H1 (cell line): ENCODE data around the gene USP24. TPM values are rescaled to one million over a fixed set of nuclear protein-coding genes. Genes with fewer than 3 reads are reported as not detected.

Source experiments
- CTCF ChIA-PET: fragments of 300-600 bp; sonication (Branson Sonifier 250); formaldehyde crosslinking; loops from one replicate; lab custom pipeline; 2021; ENCODE audit not compliant: partially characterized antibody; lab: Charles Lee
- POLR2A ChIA-PET: fragments of 300-600 bp; sonication (Branson Sonifier 250); formaldehyde crosslinking; loops from one replicate; lab custom pipeline; 2021; ENCODE audit warnings: inconsistent platforms; ENCODE audit not compliant: partially characterized antibody; lab: Charles Lee
- DNase-seq, 2 experiments: peaks; one replicate each; pipeline versions ENCODE4 v3.0.0 to v3.0.0-alpha.2; 2010 to 2022; ENCODE audit warnings: low spot score in 2 of 2, low read depth in 1 of 2, mixed read lengths in 1 of 2
- FAIRE-seq: peaks from 2 replicates; lab custom pipeline; 2011; peaks lifted over from hg19 to GRCh38; lab: Jason Lieb, UNC
- H2AFZ ChIP-seq: 2 replicates; pipeline ENCODE4 v1.8.1; 2012; ENCODE audit warnings: low read length, inconsistent platforms
- H2AK5ac ChIP-seq: 2 replicates; pipeline ENCODE4 v1.6.1; 2013; ENCODE audit warnings: low read depth, low read length
- H2BK120ac ChIP-seq: replicated peaks from 2 replicates; pipeline ENCODE3; 2013; ENCODE audit warnings: low read depth, low read length, inconsistent platforms
- H2BK12ac ChIP-seq: 2 replicates; pipeline ENCODE4 v1.6.1; 2013; ENCODE audit warnings: low read depth, low read length
- H2BK15ac ChIP-seq: 2 replicates; pipeline ENCODE4 v1.6.1; 2013; ENCODE audit warnings: low read length
- H2BK20ac ChIP-seq: 2 replicates; pipeline ENCODE4 v1.6.1; 2013; ENCODE audit warnings: low read length
- H2BK5ac ChIP-seq: 2 replicates; pipeline ENCODE4 v1.6.1; 2013; ENCODE audit warnings: low read depth, low read length
- H3K14ac ChIP-seq: 2 replicates; pipeline ENCODE4 v1.6.1; 2013; ENCODE audit warnings: inconsistent platforms; ENCODE audit not compliant: insufficient read length
- H3K18ac ChIP-seq: 2 replicates; pipeline ENCODE4 v1.6.1; 2013; ENCODE audit warnings: low read length; ENCODE audit errors: extremely low read depth
- H3K23ac ChIP-seq: 2 replicates; pipeline ENCODE4 v1.6.1; 2013; ENCODE audit warnings: inconsistent platforms; ENCODE audit not compliant: insufficient read length
- H3K23me2 ChIP-seq: 2 replicates; pipeline ENCODE4 v1.6.1; 2013; ENCODE audit warnings: low read depth, low read length
- H3K27ac ChIP-seq: 2 replicates; pipeline ENCODE4 v1.6.1; 2011; ENCODE audit warnings: low read depth, low read length, inconsistent platforms
- H3K27me3 ChIP-seq, 4 experiments: replicated peaks in 1 of 4; 1 replicate in 1 of 4; 2 replicates in 3 of 4; pipeline versions ENCODE4 v1.6.1 to v1.8.1; 2011 to 2013; ENCODE audit warnings: low read length in 3 of 4, mild to moderate bottlenecking in 3 of 4, inconsistent platforms in 2 of 4, mixed read lengths in 2 of 4, moderate library complexity in 1 of 4; ENCODE audit not compliant: control insufficient read depth in 3 of 4, insufficient read depth in 3 of 4; ENCODE audit errors: extremely low read depth in 1 of 4
- H3K36me3 ChIP-seq, 4 experiments: 2 replicates each; pipeline versions ENCODE4 v1.6.1 to v1.8.1; 2011 to 2013; ENCODE audit warnings: mild to moderate bottlenecking in 4 of 4, low read length in 3 of 4, moderate library complexity in 2 of 4, control low read depth in 1 of 4, inconsistent platforms in 1 of 4; ENCODE audit not compliant: insufficient read depth in 4 of 4, control insufficient read depth in 2 of 4
- H3K4ac ChIP-seq: replicated peaks from 2 replicates; pipeline ENCODE3; 2013; ENCODE audit warnings: low read length, low read depth, mixed read lengths, inconsistent platforms; ENCODE audit not compliant: insufficient read length
- H3K4me1 ChIP-seq, 4 experiments: replicated peaks in 1 of 4; 1 replicate in 1 of 4; 2 replicates in 3 of 4; pipeline versions ENCODE4 v1.6.1 to v1.8.1; 2011 to 2013; ENCODE audit warnings: low read length in 3 of 4, inconsistent platforms in 2 of 4, mixed read lengths in 1 of 4; ENCODE audit not compliant: insufficient read depth in 4 of 4, control insufficient read depth in 3 of 4
- H3K4me2 ChIP-seq, 2 experiments: 2 replicates each; pipeline versions ENCODE4 v1.6.1 to v1.8.1; 2011 to 2013; ENCODE audit warnings: low read depth in 2 of 2, low read length in 2 of 2, control low read depth in 1 of 2, inconsistent platforms in 1 of 2, mild to moderate bottlenecking in 1 of 2; ENCODE audit not compliant: insufficient read depth in 1 of 2
- H3K4me3 ChIP-seq, 4 experiments: fragments of 200-600, 300-600 bp in 1 of 4; sonication (generic), shearing (Covaris generic), sonication (Bioruptor Twin) in 1 of 4; 2 replicates each; pipeline versions ENCODE4 v1.5.1 to v1.8.1; 2011 to 2016; ENCODE audit warnings: low read length in 4 of 4, low read depth in 3 of 4, control low read depth in 2 of 4, inconsistent platforms in 2 of 4, mild to moderate bottlenecking in 2 of 4, mixed read lengths in 1 of 4, moderate library complexity in 1 of 4; ENCODE audit not compliant: insufficient read depth in 2 of 4; ENCODE audit errors: extremely low read depth in 1 of 4
- H3K56ac ChIP-seq: replicated peaks from 2 replicates; pipeline ENCODE3; 2013; ENCODE audit warnings: low read depth, mild to moderate bottlenecking, mixed read lengths, low read length, inconsistent platforms; ENCODE audit not compliant: insufficient read length
- H3K79me1 ChIP-seq: 2 replicates; pipeline ENCODE4 v1.6.1; 2013; ENCODE audit warnings: low read depth, low read length, control low read depth
- H3K79me2 ChIP-seq, 2 experiments: 2 replicates each; pipeline versions ENCODE4 v1.6.1 to v1.8.1; 2012 to 2013; ENCODE audit warnings: low read length in 2 of 2, mild to moderate bottlenecking in 2 of 2, inconsistent platforms in 1 of 2; ENCODE audit not compliant: insufficient read depth in 2 of 2, control insufficient read depth in 1 of 2
- H3K9ac ChIP-seq, 4 experiments: replicated peaks in 1 of 4; 1 replicate in 1 of 4; 2 replicates in 3 of 4; pipeline versions ENCODE4 v1.6.1 to v1.8.1; 2011 to 2013; ENCODE audit warnings: low read depth in 3 of 4, low read length in 3 of 4, control low read depth in 2 of 4, mild to moderate bottlenecking in 2 of 4, moderate library complexity in 2 of 4, inconsistent platforms in 1 of 4; ENCODE audit errors: extremely low read depth in 1 of 4
- H3K9me3 ChIP-seq, 2 experiments: 2 replicates each; pipeline versions ENCODE4 v1.6.1 to v1.8.1; 2012 to 2013; ENCODE audit warnings: mild to moderate bottlenecking in 2 of 2, moderate library complexity in 2 of 2, control low read depth in 1 of 2, inconsistent platforms in 1 of 2, low read depth in 1 of 2, low read length in 1 of 2, mixed read lengths in 1 of 2; ENCODE audit not compliant: insufficient read depth in 2 of 2
- H4K20me1 ChIP-seq, 2 experiments: replicated peaks in 1 of 2; 2 replicates each; pipeline versions ENCODE3 to v1.8.1; 2011 to 2013; ENCODE audit warnings: inconsistent platforms in 2 of 2, low read length in 2 of 2, mild to moderate bottlenecking in 1 of 2; ENCODE audit not compliant: insufficient read depth in 2 of 2, control insufficient read depth in 1 of 2
- H4K5ac ChIP-seq: 2 replicates; pipeline ENCODE4 v1.6.1; 2013; ENCODE audit warnings: low read length, low read depth, mixed read lengths, inconsistent platforms; ENCODE audit not compliant: insufficient read length
- H4K8ac ChIP-seq: 2 replicates; pipeline ENCODE4 v1.8.0; 2013; ENCODE audit warnings: mild to moderate bottlenecking, moderate library complexity, low read length, inconsistent platforms; ENCODE audit not compliant: insufficient read depth; ENCODE audit errors: extremely low read depth
- H4K91ac ChIP-seq: replicated peaks from 2 replicates; pipeline ENCODE3; 2013; ENCODE audit warnings: low read length, mixed read lengths, inconsistent platforms; ENCODE audit not compliant: insufficient read length
- POU5F1 ChIP-seq: IDR thresholded peaks from 2 replicates; pipeline ENCODE4 v1.6.1; 2011; ENCODE audit warnings: low read depth, mild to moderate bottlenecking, low read length, moderate library complexity
- TBP ChIP-seq: IDR thresholded peaks from 2 replicates; pipeline ENCODE4 v1.6.1; 2011; ENCODE audit warnings: low read depth, low read length, improper control_type of control experiment
- TCF12 ChIP-seq: IDR thresholded peaks from 2 replicates; pipeline ENCODE4 v1.6.1; 2011; ENCODE audit warnings: low read depth, mild to moderate bottlenecking, low read length
- USF2 ChIP-seq: IDR thresholded peaks from 2 replicates; pipeline ENCODE4 v1.6.1; 2011; ENCODE audit warnings: low read length, improper control_type of control experiment
- WGBS, 2 experiments: shearing (Covaris generic) in 1 of 2; methylation state at CpG; one replicate each; pipeline versions ENCODE4 v1.1.6 to v1.1.7; 2013 to 2015; ENCODE audit warnings: low lambda C conversion rate in 2 of 2, mixed read lengths in 2 of 2, inconsistent platforms in 1 of 2, low coverage in 1 of 2, missing lambda C conversion rate in 1 of 2; ENCODE audit not compliant: insufficient replicate concordance in 2 of 2, insufficient coverage in 1 of 2, insufficient read length in 1 of 2; ENCODE audit errors: extremely low coverage in 1 of 2, missing lambda C conversion rate in 1 of 2; 5-methylcytosine and 5-hydroxymethylcytosine counted together
- polyA plus RNA-seq, 7 experiments: library from polyadenylated mRNA; depleted of rRNA in 3 of 7; stranded (reverse) in 5 of 7; unstranded in 2 of 7; fragments of >200 nt in 5 of 7; fragments of 200-250 nt in 2 of 7; gene quantifications; 1 replicate in 5 of 7; 2 replicates in 1 of 7; 4 replicates in 1 of 7; pipeline versions ENCODE4 v1.2.1 to v1.2.3, GENCODE V29; 2011 to 2013; ENCODE audit warnings: missing spikeins in 2 of 7, mixed read lengths in 2 of 7
- total RNA-seq: library from RNA; stranded (reverse); fragmentation: NEBNext Ultra II Directional; extraction: Animal tissue kit (Norgen Biotek cat#: 25700); gene quantifications from 2 replicates; pipeline ENCODE4 v1.2.1, GENCODE V29; 2021

USP24 gene
- total and polyA plus RNA-seq, 2 of the 8 experiments (the other 6 are each of a cell fraction or from before 2014, with no cell fraction given): 11.1 to 34.6 TPM

DNA sequence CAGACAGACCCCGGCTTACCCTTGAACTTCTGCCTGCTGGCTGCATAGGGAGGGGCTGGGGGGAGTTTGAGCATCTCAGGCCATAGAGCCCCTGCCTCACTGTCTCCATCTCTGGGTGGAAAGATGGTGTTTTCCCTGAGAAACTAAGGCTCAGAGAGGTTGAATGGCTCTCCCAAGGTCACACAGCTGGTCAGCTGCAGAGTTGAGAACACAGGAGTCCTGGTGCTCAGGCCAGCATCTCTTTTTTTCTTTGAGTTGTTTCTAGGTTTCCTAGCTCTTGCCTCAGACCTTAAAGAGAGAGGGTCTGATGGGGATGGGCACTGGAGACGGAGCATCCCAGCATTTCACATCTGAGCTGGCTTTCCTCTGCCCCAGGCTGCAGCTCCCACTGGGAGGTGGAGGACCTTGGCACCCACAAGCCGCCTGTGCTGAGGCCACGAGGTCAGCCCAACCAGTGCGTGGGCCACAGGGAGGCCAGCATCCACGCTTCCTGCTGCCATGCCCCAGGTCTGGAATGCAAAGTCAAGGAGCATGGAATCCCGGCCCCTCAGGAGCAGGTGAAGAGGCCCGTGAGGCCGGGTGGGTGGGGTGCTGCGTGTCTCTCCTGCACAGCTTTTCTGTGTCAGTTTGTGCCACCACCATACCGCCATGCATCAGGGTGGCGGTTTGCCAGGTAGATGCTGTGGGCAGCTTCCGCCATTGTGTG is 154.0 kb downstream of the USP24 start:
- Histone ChIP-seq H4K8ac (no peak overlapping the region), H2AFZ (no peak overlapping the region), H3K9ac (no peak overlapping the region), H3K79me1 (peaks cover 4% of the 10 kb centered on the region; the same call in 1 of the 2 replicates), H3K4ac (no peak overlapping the region), H3K4me2 (no peak overlapping the region), H2BK12ac (no peak overlapping the region), H3K4me1 (no peaks in the 10 kb centered on the region), H3K27me3 (no peaks in the 10 kb centered on the region), H4K91ac (no peak overlapping the region), H4K20me1 (peaks cover 1 to 19% of the 10 kb centered on the region in 2 experiments), H4K5ac (no peak overlapping the region), H2BK120ac (no peak overlapping the region), H3K36me3 (peaks cover 0 to 12% (median 3%) of the 10 kb centered on the region in 4 experiments; a peak in 4 of 8 replicates), H3K56ac (no peak overlapping the region), H2BK5ac (no peak overlapping the region), H3K23me2 (no peaks in the 10 kb centered on the region), H3K9me3 (no peaks in the 10 kb centered on the region), H3K79me2 (no peaks in the 10 kb centered on the region), H2BK15ac (no peak overlapping the region), H3K27ac (no peak overlapping the region), H2BK20ac (no peak overlapping the region), H3K4me3 (no peak overlapping the region), H3K23ac (no peak overlapping the region), H2AK5ac (no peak overlapping the region), H3K14ac (no peak overlapping the region), H3K18ac (no peak overlapping the region)
- no peak for FAIRE-seq
- TF ChIP-seq POU5F1 (no peak), TCF12 (no peak), TBP (no peak), USF2 (no peak)
- DNase-seq: no peak
- POLR2A ChIA-PET: no interaction called here
- 84% methylated on average over 13 of the region's 13 CpGs; no CpG with 5 or more reads in 1 of the 2 experiments for WGBS, 2 experiments
- CTCF ChIA-PET: interaction anchor here (1.1 to 2.4 kb wide), 3 partner anchors 10 to 116 kb away, joined by 8 to 12 read pairs (median 9); no protein-coding TSS in a partner anchor
